Stimulated activated CD4-positive, alpha-beta T cell treated with anti-CD3 and anti-CD28 coated beads, Interleukin-4, amount 100 ng/mL, for 24 hours (primary cell): ENCODE data around the gene SAMD4A.

Source experiments
- DNase-seq: peaks from one replicate; pipeline ENCODE4 v3.0.0-alpha.2; 2020

The SAMD4A gene

GRCh38 chr14:54809767-54810166, 242.8 kb downstream of the SAMD4A start:
- peak; percentile 9 for DNase-seq

DNA sequence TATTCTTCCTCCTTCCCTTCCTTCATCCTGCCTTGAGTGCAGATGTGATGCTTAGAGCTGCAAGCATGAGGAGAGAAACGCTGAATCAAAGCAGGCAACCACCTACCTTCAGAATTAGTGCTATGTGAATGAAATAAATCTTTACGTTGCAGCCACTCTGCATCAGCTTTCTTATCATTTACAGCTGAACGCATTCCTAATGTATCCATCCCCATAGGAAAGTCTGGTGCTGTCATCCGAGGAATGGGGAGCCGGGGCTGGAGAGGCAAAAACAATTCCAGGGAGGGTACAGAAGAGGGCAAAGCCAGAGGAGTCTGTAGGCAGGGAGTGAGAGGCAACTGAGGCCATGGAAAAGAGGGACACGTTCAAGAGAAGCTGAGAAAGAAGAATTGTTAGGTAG, 245.7 kb downstream of the SAMD4A start:
- no peak for DNase-seq

DNA sequence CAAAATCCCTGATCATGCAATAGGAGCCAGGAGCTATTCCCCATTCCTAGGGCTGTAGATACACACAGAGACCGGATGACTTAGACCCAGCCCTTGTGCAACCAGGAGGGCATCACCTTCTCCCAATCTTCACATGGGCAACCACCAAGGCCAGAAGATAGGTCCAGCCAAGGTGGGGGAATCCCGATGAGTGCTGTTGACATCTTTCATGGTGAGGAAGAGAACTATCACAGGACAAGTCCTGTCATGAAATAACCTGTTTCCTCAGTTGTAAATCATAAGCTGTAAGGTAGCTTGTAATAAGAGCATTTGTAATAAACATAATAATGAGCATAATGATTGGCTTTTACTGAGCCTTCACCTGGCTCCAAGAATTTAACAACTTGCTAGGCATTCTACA, 246.2 kb downstream of the SAMD4A start:
- no peak for DNase-seq

DNA sequence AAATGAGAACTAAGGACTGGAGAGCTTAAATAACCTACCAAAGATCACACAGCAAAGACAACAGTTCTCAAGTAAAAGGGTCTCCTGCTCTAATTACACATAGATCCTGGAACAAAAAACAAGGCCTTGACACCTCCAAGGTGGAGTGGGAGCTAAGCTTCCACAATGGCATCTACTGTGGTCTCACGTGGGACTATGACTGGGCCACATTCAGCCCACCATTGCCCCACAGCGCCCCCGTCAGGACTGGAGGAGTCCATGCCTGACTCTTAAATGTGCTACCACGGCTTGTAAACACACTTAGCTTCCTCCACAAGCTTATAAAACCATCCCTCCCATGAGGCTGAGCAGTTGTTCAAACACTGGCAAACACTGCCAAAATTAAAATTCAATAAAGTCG, 247.1 kb downstream of the SAMD4A start:
- DNase-seq, result peak; percentile 25

GRCh38 chr14:54815016-54815415, 248.1 kb downstream of the SAMD4A start:
- no peak for DNase-seq

DNA sequence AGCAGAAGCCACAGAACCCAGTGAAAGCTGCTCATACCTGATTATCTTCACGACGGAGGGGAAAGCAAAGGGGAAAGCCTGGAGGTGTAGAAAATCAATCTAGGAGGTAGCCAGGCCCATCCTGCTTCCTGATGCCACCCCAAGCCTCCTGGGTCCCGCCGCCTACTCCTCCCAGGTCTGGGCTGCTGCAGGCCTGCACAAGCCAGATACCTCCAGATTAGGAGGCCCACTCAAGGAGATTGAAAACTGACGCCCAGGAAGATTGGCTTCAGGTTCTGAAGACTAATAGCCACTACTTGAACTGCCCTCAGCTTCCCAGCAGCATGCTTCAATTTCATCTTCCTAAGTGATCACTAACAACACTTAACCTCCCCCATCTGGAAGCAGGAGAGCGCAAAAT, 248.6 kb downstream of the SAMD4A start:
- DNase-seq, result no peak

- no peak for DNase-seq
These were observed 249.5 kb downstream of the SAMD4A start for GRCh38 chr14:54816450-54816849.

- DNase-seq, result no peak
These were observed 250.6 kb downstream of the SAMD4A start for GRCh38 chr14:54817506-54817905.

DNA sequence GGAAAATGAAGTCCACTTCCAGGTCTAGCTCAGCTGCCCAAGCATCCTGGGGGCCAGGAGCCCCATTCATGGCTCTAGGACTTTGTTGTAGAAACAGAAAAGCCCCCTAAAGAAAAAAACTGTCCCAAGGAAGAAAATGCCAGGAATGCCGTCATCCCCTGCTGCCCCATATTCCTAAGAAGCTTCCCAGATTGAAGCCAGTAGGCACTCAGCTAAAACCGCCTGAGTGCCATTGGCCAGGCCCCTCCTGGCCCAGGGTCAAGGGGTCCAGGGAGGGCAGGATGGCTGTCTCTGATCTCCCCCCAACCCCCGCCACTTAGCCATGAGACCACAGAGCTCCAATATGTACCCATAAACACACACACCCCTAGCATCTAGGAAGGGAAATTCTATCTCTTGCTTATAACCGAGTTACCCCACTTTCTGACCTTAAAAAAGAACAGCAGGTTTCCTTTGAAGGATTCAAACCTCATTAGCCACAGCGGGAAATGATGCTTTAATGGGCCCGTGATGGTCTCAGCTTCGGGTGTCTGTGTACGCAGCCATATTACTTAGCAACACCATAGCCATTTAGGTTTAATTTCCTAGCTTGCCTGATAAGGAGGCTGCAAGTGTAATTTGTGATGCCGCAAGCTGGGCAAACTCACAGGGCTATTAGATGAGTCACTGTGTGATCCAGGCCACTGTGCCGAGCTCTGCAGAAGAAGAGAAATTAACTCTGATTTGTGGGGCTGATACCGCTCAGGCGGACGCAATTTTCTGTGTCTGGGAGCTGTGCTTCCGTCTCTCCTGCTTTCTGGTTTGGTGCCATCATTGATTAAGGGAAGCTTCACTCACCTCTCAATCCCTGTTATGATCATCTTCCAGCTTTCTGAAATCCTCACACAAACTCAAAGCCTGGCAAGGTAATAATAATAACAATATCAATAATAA, 251.5 kb downstream of the SAMD4A start:
- no peak for DNase-seq

DNA sequence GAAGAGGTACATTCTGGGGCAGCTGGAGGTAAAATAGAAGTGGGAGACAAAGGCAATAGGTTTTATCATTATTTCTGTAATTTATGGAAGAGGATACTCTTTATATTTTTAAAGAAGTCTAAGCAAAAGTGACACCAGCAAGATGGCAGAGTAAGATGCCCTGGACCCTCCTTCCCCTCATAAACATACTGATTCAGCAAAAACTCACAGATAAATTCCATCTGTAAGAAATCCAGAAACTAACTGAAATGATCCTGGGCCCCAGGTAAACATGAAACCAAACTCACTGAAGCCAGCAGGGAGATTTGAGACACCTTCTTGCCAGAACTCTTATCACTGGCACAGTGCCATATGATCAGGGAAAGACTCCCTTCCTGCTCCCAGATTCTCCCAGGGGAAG, 255.8 kb downstream of the SAMD4A start:
- no peak for DNase-seq

DNA sequence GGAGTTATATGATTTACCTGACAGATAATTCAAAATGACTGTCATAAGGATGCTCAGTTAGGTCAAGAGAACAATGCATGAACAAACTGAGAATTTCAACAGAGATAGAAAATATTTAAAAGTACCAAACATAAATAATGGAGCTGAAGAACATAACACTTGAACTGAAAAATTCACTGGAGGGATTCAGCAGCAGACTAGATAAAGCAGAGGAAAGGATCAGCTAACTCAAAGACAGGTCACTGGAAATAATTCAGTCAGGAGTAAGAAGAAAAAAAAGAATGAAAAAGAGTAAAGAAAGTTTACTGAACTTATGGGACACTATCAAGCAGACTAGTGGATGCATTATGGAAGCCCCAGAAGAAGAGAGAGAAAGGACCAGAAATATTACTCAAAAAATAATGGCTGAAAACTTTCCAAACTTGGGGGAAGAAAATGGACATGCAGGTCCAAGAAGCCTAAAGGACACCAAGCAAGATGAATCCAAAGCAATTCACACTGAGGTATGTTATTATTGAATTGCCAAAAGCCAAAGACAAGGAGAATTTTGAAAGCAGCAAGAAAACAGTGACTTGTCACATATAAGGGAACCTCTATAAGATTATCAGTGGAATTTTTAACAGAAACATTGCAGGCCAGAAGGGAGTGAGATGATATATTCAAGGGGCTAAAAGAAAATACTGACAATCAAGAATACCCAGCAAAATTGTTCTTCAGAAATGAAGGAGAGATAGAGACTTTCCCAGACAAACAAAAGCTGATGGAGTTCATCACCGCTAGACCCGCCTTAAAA, 257.0 kb downstream of the SAMD4A start:
- DNase-seq, result no peak

DNA sequence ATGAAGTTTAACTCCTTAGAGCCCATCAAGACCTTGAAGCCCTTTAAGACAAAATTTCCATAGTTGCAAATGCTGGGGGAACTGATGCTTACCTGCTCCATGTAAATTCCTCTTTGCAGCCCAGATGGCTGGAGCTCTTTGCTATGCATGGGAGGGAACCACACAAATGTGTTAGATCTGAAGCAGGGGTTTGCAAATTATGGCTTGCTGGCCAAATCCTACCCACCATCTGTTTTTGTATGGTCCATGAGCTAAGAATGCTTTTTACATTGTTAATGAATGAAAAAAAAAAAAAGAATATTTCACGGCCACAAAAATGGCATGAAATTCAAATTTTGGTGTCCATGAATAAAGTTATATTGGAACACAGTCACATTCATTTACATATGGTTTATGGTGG, 261.1 kb downstream of the SAMD4A start:
- no peak for DNase-seq

DNA sequence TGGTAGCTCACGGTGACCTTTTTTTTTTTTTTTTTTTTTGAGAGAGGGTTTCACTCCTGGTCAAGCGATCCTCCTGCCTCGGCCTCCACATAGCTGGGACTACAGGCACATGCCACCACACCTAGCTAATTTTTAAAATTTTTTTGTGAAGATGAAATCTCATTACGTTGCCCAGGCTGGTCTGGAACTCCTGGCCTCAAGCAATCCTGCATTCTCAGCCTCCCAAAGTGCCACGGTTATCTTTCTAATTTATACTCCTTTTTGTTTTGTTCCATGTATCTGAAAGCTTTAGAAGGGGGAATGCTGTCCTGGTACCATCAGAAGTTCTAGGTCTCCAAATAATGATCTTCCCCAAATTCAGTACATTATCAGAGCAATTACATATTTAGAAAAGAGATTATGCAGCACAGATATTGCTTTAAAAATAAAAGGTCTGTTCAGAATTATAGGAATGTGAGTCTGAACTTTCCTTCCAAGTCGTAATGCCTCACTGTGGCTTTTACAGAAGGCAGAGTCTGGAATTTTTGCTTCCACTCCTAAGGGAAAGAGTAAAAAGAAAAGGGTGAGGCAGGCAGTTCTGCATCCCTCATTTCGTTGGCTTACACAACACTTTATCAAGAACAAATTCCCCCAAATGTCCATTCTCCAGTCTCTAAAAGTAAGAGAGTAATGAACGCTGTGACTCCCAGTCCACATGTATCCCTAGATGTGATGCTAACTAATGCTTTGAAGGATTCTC, 262.7 kb downstream of the SAMD4A start:
- DNase-seq, result no peak

DNA sequence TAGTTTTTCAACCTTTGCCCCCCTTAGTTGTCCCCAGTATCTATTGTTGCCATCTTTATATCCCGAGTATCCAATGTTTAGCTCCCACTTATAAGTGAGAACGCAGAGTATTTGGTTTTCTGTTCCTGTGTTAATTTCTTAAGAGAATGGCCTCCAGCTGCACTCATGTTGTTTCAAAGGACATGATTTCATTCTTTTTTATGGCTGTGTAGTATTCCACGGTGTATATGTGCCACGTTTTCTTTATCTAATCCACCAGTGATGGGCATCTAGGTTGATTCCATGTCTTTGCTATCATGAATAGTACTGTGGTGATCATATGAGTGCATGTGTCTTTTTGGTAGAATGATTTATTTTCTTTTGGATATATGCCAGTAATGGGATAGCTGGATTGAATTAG, 263.7 kb downstream of the SAMD4A start:
- DNase-seq, result no peak

GRCh38 chr14:54834081-54834480, 267.2 kb downstream of the SAMD4A start:
- no peak for DNase-seq

- no peak for DNase-seq
These were observed 267.8 kb downstream of the SAMD4A start for GRCh38 chr14:54834727-54835126.

DNA sequence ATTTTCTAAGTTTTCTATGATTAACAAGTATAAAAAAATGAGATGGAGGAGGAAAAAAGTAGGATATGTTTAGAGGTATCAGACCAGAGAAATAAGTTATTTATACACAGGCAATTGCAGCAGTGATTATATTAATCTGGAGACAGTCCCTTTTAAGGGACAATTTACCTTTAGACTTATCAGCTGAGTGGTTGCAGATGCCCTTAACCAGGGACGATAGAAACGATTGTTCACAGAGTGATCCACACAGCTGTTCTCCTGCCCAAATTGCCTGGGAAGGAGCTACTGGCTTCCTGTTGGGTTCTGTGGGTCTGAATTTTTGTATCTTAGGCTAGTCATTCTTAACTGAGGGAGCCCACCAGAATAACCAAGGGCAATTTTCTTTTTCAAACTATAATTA, 269.3 kb downstream of the SAMD4A start:
- DNase-seq, result no peak

- DNase-seq, result no peak
These were observed 270.7 kb downstream of the SAMD4A start for GRCh38 chr14:54837508-54838149.

DNA sequence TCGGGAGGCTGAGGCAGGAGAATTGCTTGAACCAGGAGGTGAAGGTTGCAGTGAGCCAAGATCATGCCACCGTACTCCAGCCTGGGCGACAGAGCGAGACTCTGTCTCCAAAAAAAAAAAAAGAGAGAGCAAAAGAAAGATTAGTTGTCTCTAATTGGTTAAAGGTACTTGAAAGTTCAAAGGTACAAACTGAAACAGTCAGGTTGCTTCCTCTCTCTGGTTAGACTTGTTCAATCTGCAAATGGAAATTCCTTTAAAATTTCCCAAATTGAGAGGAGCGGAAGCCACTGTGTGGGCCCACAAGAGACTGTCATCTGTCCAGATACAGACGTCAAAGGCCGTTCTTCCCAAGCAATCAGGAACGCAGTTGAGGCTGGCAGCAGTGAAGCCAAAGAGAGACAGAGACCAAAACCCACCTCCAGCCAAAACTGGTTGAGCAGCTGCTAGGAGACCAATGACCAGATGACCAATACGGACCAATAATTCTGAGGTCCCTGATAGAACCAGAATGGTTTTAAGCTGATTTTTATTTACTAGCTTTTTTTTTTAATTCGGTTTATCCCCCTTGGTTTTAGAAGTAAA, 272.1 kb downstream of the SAMD4A start:
- no peak for DNase-seq

GRCh38 chr14:54839701-54840119, 272.8 kb downstream of the SAMD4A start:
- no peak for DNase-seq

GRCh38 chr14:54840336-54840735, 273.4 kb downstream of the SAMD4A start:
- no peak for DNase-seq

DNA sequence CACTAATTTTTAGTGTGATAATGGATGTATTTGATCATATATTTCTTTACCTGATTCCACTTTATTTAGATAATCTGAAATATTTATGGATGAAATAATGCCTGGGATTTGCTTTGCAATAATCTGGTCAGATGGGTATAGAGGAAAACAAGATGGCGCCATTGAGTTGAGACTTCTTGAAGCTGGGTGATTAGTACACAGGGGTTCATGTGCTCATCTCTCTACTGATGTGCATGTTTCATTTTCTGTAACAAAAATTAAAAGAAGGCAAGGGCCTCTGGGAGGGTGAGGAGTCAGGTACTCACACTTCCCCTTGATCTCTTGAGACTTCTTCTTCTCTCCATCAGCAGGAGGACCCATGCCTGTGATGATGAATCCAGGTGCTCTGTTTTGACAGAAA, 273.9 kb downstream of the SAMD4A start:
- DNase-seq, result no peak
